Cardiac fibroblast (primary cell): ENCODE results near the gene SIDT2.
"Not testable (repeated sequence)": the region's sequence is repeated elsewhere in the genome, so short reads cannot be mapped to it uniquely, and the experiment has no call there.

ENCODE experiments used
- DNase-seq, 2 donors: peaks; one replicate each; pipeline versions ENCODE4 v3.0.0 to v3.0.0-alpha.2; 2010; ENCODE audit warnings: low read depth in 2 of 2
- H3K4me3 ChIP-seq, 2 donors: replicated peaks in 1 of 2; 1 replicate in 1 of 2; 2 replicates in 1 of 2; pipeline ENCODE4 v1.5.1; 2011; ENCODE audit warnings: low read depth in 2 of 2, low read length in 2 of 2, mild to moderate bottlenecking in 2 of 2, moderate library complexity in 1 of 2
- CTCF ChIP-seq: IDR thresholded peaks from one replicate; pipeline ENCODE4 v1.5.1; 2011; ENCODE audit warnings: low read depth, mild to moderate bottlenecking, low read length, inconsistent platforms

The SIDT2 gene

GRCh38 chr11:117180020-117180419 lies 1.5 kb downstream of the SIDT2 start:
- peak overlapping the region; percentile 81 for H3K4me3 ChIP-seq
- peak in 1 of 2 donors; percentile 51 for DNase-seq
- no peak for TF ChIP-seq CTCF

- peak; percentile 83 for TF ChIP-seq CTCF
- H3K4me3 ChIP-seq, result no peak overlapping the region
- DNase-seq, result peak; percentile 79 to 86
Measured at GRCh38 chr11:117180661-117181585, 2.4 kb downstream of the SIDT2 start.

GRCh38 chr11:117181586-117182550 lies 3.3 kb downstream of the SIDT2 start:
- TF ChIP-seq CTCF, result no peak
- H3K4me3 ChIP-seq, result no peak overlapping the region
- no peak for DNase-seq

- no peak overlapping the region for H3K4me3 ChIP-seq
- no peak for DNase-seq
- TF ChIP-seq CTCF, result no peak
Measured at GRCh38 chr11:117182551-117182935, 4.0 kb downstream of the SIDT2 start.

GRCh38 chr11:117183178-117183577 lies 4.6 kb downstream of the SIDT2 start:
- H3K4me3 ChIP-seq, DNase-seq: not testable (repeated sequence)

GRCh38 chr11:117183724-117184349 lies 5.3 kb downstream of the SIDT2 start:
- no peak for TF ChIP-seq CTCF
- no peak for DNase-seq
- no peak overlapping the region for H3K4me3 ChIP-seq
